ENCODE data around the gene SP3. TPM values are rescaled to one million over a fixed set of nuclear protein-coding genes. Genes with fewer than 3 reads are reported as not detected.

The SP3 gene
- total RNA-seq, 2 experiments from 2014 or later: 80.5 to 84.0 TPM

DNA sequence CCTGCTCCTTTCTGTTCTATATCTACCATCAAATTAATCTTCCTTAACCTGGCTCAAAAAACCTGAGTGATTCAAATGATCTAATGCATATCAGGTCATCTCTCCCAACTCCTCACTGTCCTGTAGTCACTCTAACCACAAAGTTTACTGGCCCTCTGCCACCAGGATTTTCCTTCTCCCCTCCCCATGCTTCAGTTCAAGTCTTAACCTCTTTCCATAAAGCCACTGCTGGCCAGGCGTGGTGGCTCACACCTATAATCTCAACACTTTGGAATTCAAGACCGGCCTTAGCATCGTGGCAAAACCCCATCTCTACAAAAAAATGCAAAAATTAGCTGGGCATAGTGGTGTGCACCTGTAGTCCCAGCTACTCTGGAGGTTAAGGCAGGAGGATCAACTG, 7.5 kb upstream of the SP3 start:
- intact Hi-C loops (cut with micrococcal nuclease): no loop called here
- TF ChIP-seq, protein P1, sequence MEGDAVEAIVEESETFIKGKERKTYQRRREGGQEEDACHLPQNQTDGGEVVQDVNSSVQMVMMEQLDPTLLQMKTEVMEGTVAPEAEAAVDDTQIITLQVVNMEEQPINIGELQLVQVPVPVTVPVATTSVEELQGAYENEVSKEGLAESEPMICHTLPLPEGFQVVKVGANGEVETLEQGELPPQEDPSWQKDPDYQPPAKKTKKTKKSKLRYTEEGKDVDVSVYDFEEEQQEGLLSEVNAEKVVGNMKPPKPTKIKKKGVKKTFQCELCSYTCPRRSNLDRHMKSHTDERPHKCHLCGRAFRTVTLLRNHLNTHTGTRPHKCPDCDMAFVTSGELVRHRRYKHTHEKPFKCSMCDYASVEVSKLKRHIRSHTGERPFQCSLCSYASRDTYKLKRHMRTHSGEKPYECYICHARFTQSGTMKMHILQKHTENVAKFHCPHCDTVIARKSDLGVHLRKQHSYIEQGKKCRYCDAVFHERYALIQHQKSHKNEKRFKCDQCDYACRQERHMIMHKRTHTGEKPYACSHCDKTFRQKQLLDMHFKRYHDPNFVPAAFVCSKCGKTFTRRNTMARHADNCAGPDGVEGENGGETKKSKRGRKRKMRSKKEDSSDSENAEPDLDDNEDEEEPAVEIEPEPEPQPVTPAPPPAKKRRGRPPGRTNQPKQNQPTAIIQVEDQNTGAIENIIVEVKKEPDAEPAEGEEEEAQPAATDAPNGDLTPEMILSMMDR (IDR thresholded peaks at IDR 0.05): no peak
- CTCF ChIA-PET: interaction anchor here (1.7 kb wide), 1 partner anchor 38 kb away, joined by 3 read pairs; no protein-coding TSS in a partner anchor
- H3K9me3 Mint-ChIP-seq: no peaks in the 10 kb centered on the region
- H3K4me3 Mint-ChIP-seq: no peak overlapping the region
- no peak for DNase-seq
- POLR2A ChIA-PET: no interaction called here
- ATAC-seq: no peak
- H3K27ac Mint-ChIP-seq: no peak overlapping the region
- no peaks in the 10 kb centered on the region for H3K36me3 Mint-ChIP-seq (ENCODE audit: low read depth)
- peaks cover 4% of the 10 kb centered on the region for H3K4me1 Mint-ChIP-seq (ENCODE audit: low read depth)
- no peaks in the 10 kb centered on the region for H3K27me3 Mint-ChIP-seq

DNA sequence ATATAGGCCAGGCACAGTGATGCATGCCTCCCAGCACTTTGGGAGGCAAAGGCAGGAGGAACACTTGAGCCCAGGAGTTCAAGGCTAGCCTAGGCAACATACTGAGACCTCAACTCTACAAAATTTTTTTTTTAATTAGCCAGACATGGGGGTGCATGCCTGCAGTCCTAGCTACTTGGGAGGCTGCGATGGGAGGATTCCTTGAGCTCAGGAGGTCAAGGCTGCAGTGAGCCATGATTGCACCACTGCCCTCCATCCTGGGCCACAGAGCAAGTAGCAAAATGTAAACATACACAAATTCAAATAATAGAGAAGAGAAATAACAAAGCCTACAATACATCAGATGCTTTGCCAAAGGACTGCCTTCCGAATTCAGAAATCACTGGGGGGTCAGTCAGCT, 7.0 kb upstream of the SP3 start:
- Mint-ChIP-seq H3K27me3 (no peaks in the 10 kb centered on the region), H3K4me3 (no peak overlapping the region), H3K9me3 (no peaks in the 10 kb centered on the region), H3K36me3 (ENCODE audit: low read depth) (no peaks in the 10 kb centered on the region), H3K4me1 (ENCODE audit: low read depth) (peaks cover 4% of the 10 kb centered on the region), H3K27ac (no peak overlapping the region)
- no peak for DNase-seq
- no peak for ATAC-seq
- POLR2A ChIA-PET: no interaction called here
- intact Hi-C loops (cut with micrococcal nuclease): no loop called here
- CTCF ChIA-PET: interaction anchor here (1.7 kb wide), 1 partner anchor 38 kb away, joined by 3 read pairs; no protein-coding TSS in a partner anchor
- TF ChIP-seq, protein P1 (IDR thresholded peaks at IDR 0.05): no peak

DNA sequence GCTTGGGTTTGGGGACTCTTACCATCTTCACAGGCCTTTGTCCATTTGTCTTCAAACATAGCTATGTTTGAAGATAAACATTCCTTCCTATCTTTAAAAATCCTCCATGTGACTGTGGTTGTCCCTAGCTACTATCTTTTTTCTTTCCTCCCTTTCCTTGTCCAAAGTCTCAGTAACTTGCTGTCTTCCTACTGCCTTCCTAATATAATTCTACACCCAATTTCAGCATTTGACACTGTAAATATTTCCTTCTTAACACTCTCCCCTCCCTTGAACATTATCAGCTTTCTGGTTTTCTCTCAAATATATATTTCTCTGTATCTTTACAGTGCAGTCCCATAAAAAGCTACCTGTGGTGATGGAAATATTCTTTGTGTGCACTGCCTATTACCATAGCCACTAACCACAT, 5.3 kb upstream of the SP3 start:
- no peak for DNase-seq
- ATAC-seq: no peak
- peaks cover 18% of the 10 kb centered on the region for H3K4me1 Mint-ChIP-seq (ENCODE audit: low read depth)
- no peaks in the 10 kb centered on the region for H3K9me3 Mint-ChIP-seq
- H3K36me3 Mint-ChIP-seq (ENCODE audit: low read depth): no peaks in the 10 kb centered on the region
- ChIA-PET CTCF (interaction anchor here (1.5 to 1.6 kb wide), 2 partner anchors 9 to 374 kb away, joined by 3 read pairs; no protein-coding TSS in a partner anchor), POLR2A (interaction anchor here (0.6 kb wide), 1 partner anchor 785 kb away, joined by 3 read pairs; no protein-coding TSS in a partner anchor)
- H3K4me3 Mint-ChIP-seq: no peak overlapping the region
- TF ChIP-seq, protein P1 (IDR thresholded peaks at IDR 0.05): no peak
- H3K27me3 Mint-ChIP-seq: no peaks in the 10 kb centered on the region
- no peak overlapping the region for H3K27ac Mint-ChIP-seq
- intact Hi-C loops (cut with micrococcal nuclease): no loop called here

DNA sequence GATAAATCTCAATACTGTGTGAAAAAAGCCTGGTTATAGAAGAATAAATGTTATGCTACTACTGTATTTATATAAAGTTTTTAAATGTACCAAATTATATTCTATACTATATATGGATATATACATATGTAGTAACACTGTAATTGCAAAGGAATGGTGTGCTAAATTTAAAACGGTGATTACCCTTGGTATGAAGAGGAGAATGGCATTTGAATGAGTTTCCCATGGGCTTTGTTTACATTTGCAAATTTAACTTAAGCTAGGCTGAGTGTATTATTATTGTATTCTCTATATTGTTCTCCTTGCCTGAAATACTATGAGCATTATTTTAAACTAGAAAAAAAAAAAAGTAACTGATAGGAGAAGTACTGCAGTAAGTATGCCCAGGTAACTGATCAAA, 4.7 kb upstream of the SP3 start:
- CTCF ChIA-PET: interaction anchor here (1.5 kb wide), 1 partner anchor 375 kb away, joined by 3 read pairs; no protein-coding TSS in a partner anchor
- POLR2A ChIA-PET: no interaction called here
- Mint-ChIP-seq H3K4me3 (no peak overlapping the region), H3K27me3 (no peaks in the 10 kb centered on the region), H3K9me3 (no peaks in the 10 kb centered on the region), H3K4me1 (ENCODE audit: low read depth) (peaks cover 18% of the 10 kb centered on the region), H3K27ac (no peak overlapping the region), H3K36me3 (ENCODE audit: low read depth) (peaks cover 2% of the 10 kb centered on the region)
- ATAC-seq (no peak), DNase-seq (no peak)
- intact Hi-C loops (cut with micrococcal nuclease): loop anchor here (10.0 kb wide), 1 partner anchor 375 kb away; no protein-coding TSS in a partner anchor
- TF ChIP-seq, protein P1 (IDR thresholded peaks at IDR 0.05): no peak

DNA sequence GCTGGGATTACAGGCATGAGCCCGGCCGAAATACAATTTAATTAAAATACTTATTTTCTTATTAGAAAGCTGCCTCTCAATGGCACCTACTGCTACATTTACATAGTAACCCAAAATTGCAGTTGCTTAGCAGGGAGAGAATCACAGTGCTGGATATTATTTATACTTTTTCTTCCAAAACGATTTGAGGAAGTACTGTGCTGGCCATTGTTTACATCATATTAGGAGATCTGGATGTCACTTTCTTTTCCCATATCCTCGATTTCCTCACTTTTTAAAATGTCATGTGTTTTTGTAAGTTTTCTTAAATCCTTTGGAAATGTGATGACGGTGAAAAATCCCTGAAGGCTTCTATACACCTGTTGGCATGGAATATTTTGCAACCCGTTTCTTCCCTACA, 3.4 kb upstream of the SP3 start:
- no peak overlapping the region for H3K27ac Mint-ChIP-seq
- no peak overlapping the region for H3K4me3 Mint-ChIP-seq
- POLR2A ChIA-PET: no interaction called here
- H3K27me3 Mint-ChIP-seq: no peaks in the 10 kb centered on the region
- H3K4me1 Mint-ChIP-seq (ENCODE audit: low read depth): peaks cover 18% of the 10 kb centered on the region
- peaks cover 2% of the 10 kb centered on the region for H3K36me3 Mint-ChIP-seq (ENCODE audit: low read depth)
- H3K9me3 Mint-ChIP-seq: no peaks in the 10 kb centered on the region
- intact Hi-C loops (cut with micrococcal nuclease): loop anchor here (10.0 kb wide), 1 partner anchor 376 kb away; no protein-coding TSS in a partner anchor
- DNase-seq (no peak), ATAC-seq (no peak)
- TF ChIP-seq, protein P1 (IDR thresholded peaks at IDR 0.05): no peak
- CTCF ChIA-PET: no interaction called here

Data from activated CD8-positive, alpha-beta T cell treated with anti-CD3 and anti-CD28 coated beads for 36 hours (primary cell).